H1 (cell line): ENCODE measurements around the gene AMPD3. TPM values are rescaled to one million over a fixed set of nuclear protein-coding genes. Genes with fewer than 3 reads are reported as not detected.

Source experiments
- CTCF ChIA-PET: fragments of 300-600 bp; sonication (Branson Sonifier 250); formaldehyde crosslinking; loops from one replicate; lab custom pipeline; 2021; ENCODE audit not compliant: partially characterized antibody; lab: Charles Lee
- POLR2A ChIA-PET: fragments of 300-600 bp; sonication (Branson Sonifier 250); formaldehyde crosslinking; loops from one replicate; lab custom pipeline; 2021; ENCODE audit warnings: inconsistent platforms; ENCODE audit not compliant: partially characterized antibody; lab: Charles Lee
- DNase-seq, 2 experiments: peaks; one replicate each; pipeline versions ENCODE4 v3.0.0 to v3.0.0-alpha.2; 2010 to 2022; ENCODE audit warnings: low spot score in 2 of 2, low read depth in 1 of 2, mixed read lengths in 1 of 2
- FAIRE-seq: peaks from 2 replicates; lab custom pipeline; 2011; peaks lifted over from hg19 to GRCh38; lab: Jason Lieb, UNC
- H2AFZ ChIP-seq: 2 replicates; pipeline ENCODE4 v1.8.1; 2012; ENCODE audit warnings: low read length, inconsistent platforms
- H2AK5ac ChIP-seq: 2 replicates; pipeline ENCODE4 v1.6.1; 2013; ENCODE audit warnings: low read depth, low read length
- H2BK120ac ChIP-seq: replicated peaks from 2 replicates; pipeline ENCODE3; 2013; ENCODE audit warnings: low read depth, low read length, inconsistent platforms
- H2BK12ac ChIP-seq: 2 replicates; pipeline ENCODE4 v1.6.1; 2013; ENCODE audit warnings: low read depth, low read length
- H2BK15ac ChIP-seq: 2 replicates; pipeline ENCODE4 v1.6.1; 2013; ENCODE audit warnings: low read length
- H2BK20ac ChIP-seq: 2 replicates; pipeline ENCODE4 v1.6.1; 2013; ENCODE audit warnings: low read length
- H2BK5ac ChIP-seq: 2 replicates; pipeline ENCODE4 v1.6.1; 2013; ENCODE audit warnings: low read depth, low read length
- H3K14ac ChIP-seq: 2 replicates; pipeline ENCODE4 v1.6.1; 2013; ENCODE audit warnings: inconsistent platforms; ENCODE audit not compliant: insufficient read length
- H3K18ac ChIP-seq: 2 replicates; pipeline ENCODE4 v1.6.1; 2013; ENCODE audit warnings: low read length; ENCODE audit errors: extremely low read depth
- H3K23ac ChIP-seq: 2 replicates; pipeline ENCODE4 v1.6.1; 2013; ENCODE audit warnings: inconsistent platforms; ENCODE audit not compliant: insufficient read length
- H3K23me2 ChIP-seq: 2 replicates; pipeline ENCODE4 v1.6.1; 2013; ENCODE audit warnings: low read depth, low read length
- H3K27ac ChIP-seq: 2 replicates; pipeline ENCODE4 v1.6.1; 2011; ENCODE audit warnings: low read depth, low read length, inconsistent platforms
- H3K27me3 ChIP-seq, 4 experiments: replicated peaks in 1 of 4; 1 replicate in 1 of 4; 2 replicates in 3 of 4; pipeline versions ENCODE4 v1.6.1 to v1.8.1; 2011 to 2013; ENCODE audit warnings: low read length in 3 of 4, mild to moderate bottlenecking in 3 of 4, inconsistent platforms in 2 of 4, mixed read lengths in 2 of 4, moderate library complexity in 1 of 4; ENCODE audit not compliant: control insufficient read depth in 3 of 4, insufficient read depth in 3 of 4; ENCODE audit errors: extremely low read depth in 1 of 4
- H3K36me3 ChIP-seq, 4 experiments: 2 replicates each; pipeline versions ENCODE4 v1.6.1 to v1.8.1; 2011 to 2013; ENCODE audit warnings: mild to moderate bottlenecking in 4 of 4, low read length in 3 of 4, moderate library complexity in 2 of 4, control low read depth in 1 of 4, inconsistent platforms in 1 of 4; ENCODE audit not compliant: insufficient read depth in 4 of 4, control insufficient read depth in 2 of 4
- H3K4ac ChIP-seq: replicated peaks from 2 replicates; pipeline ENCODE3; 2013; ENCODE audit warnings: low read length, low read depth, mixed read lengths, inconsistent platforms; ENCODE audit not compliant: insufficient read length
- H3K4me1 ChIP-seq, 4 experiments: replicated peaks in 1 of 4; 1 replicate in 1 of 4; 2 replicates in 3 of 4; pipeline versions ENCODE4 v1.6.1 to v1.8.1; 2011 to 2013; ENCODE audit warnings: low read length in 3 of 4, inconsistent platforms in 2 of 4, mixed read lengths in 1 of 4; ENCODE audit not compliant: insufficient read depth in 4 of 4, control insufficient read depth in 3 of 4
- H3K4me2 ChIP-seq, 2 experiments: 2 replicates each; pipeline versions ENCODE4 v1.6.1 to v1.8.1; 2011 to 2013; ENCODE audit warnings: low read depth in 2 of 2, low read length in 2 of 2, control low read depth in 1 of 2, inconsistent platforms in 1 of 2, mild to moderate bottlenecking in 1 of 2; ENCODE audit not compliant: insufficient read depth in 1 of 2
- H3K4me3 ChIP-seq, 4 experiments: fragments of 200-600, 300-600 bp in 1 of 4; sonication (generic), shearing (Covaris generic), sonication (Bioruptor Twin) in 1 of 4; 2 replicates each; pipeline versions ENCODE4 v1.5.1 to v1.8.1; 2011 to 2016; ENCODE audit warnings: low read length in 4 of 4, low read depth in 3 of 4, control low read depth in 2 of 4, inconsistent platforms in 2 of 4, mild to moderate bottlenecking in 2 of 4, mixed read lengths in 1 of 4, moderate library complexity in 1 of 4; ENCODE audit not compliant: insufficient read depth in 2 of 4; ENCODE audit errors: extremely low read depth in 1 of 4
- H3K56ac ChIP-seq: replicated peaks from 2 replicates; pipeline ENCODE3; 2013; ENCODE audit warnings: low read depth, mild to moderate bottlenecking, mixed read lengths, low read length, inconsistent platforms; ENCODE audit not compliant: insufficient read length
- H3K79me1 ChIP-seq: 2 replicates; pipeline ENCODE4 v1.6.1; 2013; ENCODE audit warnings: low read depth, low read length, control low read depth
- H3K79me2 ChIP-seq, 2 experiments: 2 replicates each; pipeline versions ENCODE4 v1.6.1 to v1.8.1; 2012 to 2013; ENCODE audit warnings: low read length in 2 of 2, mild to moderate bottlenecking in 2 of 2, inconsistent platforms in 1 of 2; ENCODE audit not compliant: insufficient read depth in 2 of 2, control insufficient read depth in 1 of 2
- H3K9ac ChIP-seq, 4 experiments: replicated peaks in 1 of 4; 1 replicate in 1 of 4; 2 replicates in 3 of 4; pipeline versions ENCODE4 v1.6.1 to v1.8.1; 2011 to 2013; ENCODE audit warnings: low read depth in 3 of 4, low read length in 3 of 4, control low read depth in 2 of 4, mild to moderate bottlenecking in 2 of 4, moderate library complexity in 2 of 4, inconsistent platforms in 1 of 4; ENCODE audit errors: extremely low read depth in 1 of 4
- H3K9me3 ChIP-seq, 2 experiments: 2 replicates each; pipeline versions ENCODE4 v1.6.1 to v1.8.1; 2012 to 2013; ENCODE audit warnings: mild to moderate bottlenecking in 2 of 2, moderate library complexity in 2 of 2, control low read depth in 1 of 2, inconsistent platforms in 1 of 2, low read depth in 1 of 2, low read length in 1 of 2, mixed read lengths in 1 of 2; ENCODE audit not compliant: insufficient read depth in 2 of 2
- H4K20me1 ChIP-seq, 2 experiments: replicated peaks in 1 of 2; 2 replicates each; pipeline versions ENCODE3 to v1.8.1; 2011 to 2013; ENCODE audit warnings: inconsistent platforms in 2 of 2, low read length in 2 of 2, mild to moderate bottlenecking in 1 of 2; ENCODE audit not compliant: insufficient read depth in 2 of 2, control insufficient read depth in 1 of 2
- H4K5ac ChIP-seq: 2 replicates; pipeline ENCODE4 v1.6.1; 2013; ENCODE audit warnings: low read length, low read depth, mixed read lengths, inconsistent platforms; ENCODE audit not compliant: insufficient read length
- H4K8ac ChIP-seq: 2 replicates; pipeline ENCODE4 v1.8.0; 2013; ENCODE audit warnings: mild to moderate bottlenecking, moderate library complexity, low read length, inconsistent platforms; ENCODE audit not compliant: insufficient read depth; ENCODE audit errors: extremely low read depth
- H4K91ac ChIP-seq: replicated peaks from 2 replicates; pipeline ENCODE3; 2013; ENCODE audit warnings: low read length, mixed read lengths, inconsistent platforms; ENCODE audit not compliant: insufficient read length
- ASH2L ChIP-seq: fragments of 200-600, 300-600 bp; sonication (generic); IDR thresholded peaks from one replicate; pipeline ENCODE4 v1.7.1; 2017; ENCODE audit warnings: low read length
- EZH2 ChIP-seq: fragments of 200-600 bp; sonication (generic); IDR thresholded peaks from 2 replicates; pipeline ENCODE4 v1.7.1; 2012; ENCODE audit warnings: low read depth, mild to moderate bottlenecking, moderate library complexity, low read length, inconsistent platforms; ENCODE audit not compliant: severe bottlenecking
- FOSL1 ChIP-seq: IDR thresholded peaks from 2 replicates; pipeline ENCODE4 v1.6.1; 2011; ENCODE audit warnings: mild to moderate bottlenecking, low read depth, low read length, moderate library complexity; ENCODE audit not compliant: insufficient read depth
- WGBS, 2 experiments: shearing (Covaris generic) in 1 of 2; methylation state at CpG; one replicate each; pipeline versions ENCODE4 v1.1.6 to v1.1.7; 2013 to 2015; ENCODE audit warnings: low lambda C conversion rate in 2 of 2, mixed read lengths in 2 of 2, inconsistent platforms in 1 of 2, low coverage in 1 of 2, missing lambda C conversion rate in 1 of 2; ENCODE audit not compliant: insufficient replicate concordance in 2 of 2, insufficient coverage in 1 of 2, insufficient read length in 1 of 2; ENCODE audit errors: extremely low coverage in 1 of 2, missing lambda C conversion rate in 1 of 2; 5-methylcytosine and 5-hydroxymethylcytosine counted together
- polyA plus RNA-seq, 7 experiments: library from polyadenylated mRNA; depleted of rRNA in 3 of 7; stranded (reverse) in 5 of 7; unstranded in 2 of 7; fragments of >200 nt in 5 of 7; fragments of 200-250 nt in 2 of 7; gene quantifications; 1 replicate in 5 of 7; 2 replicates in 1 of 7; 4 replicates in 1 of 7; pipeline versions ENCODE4 v1.2.1 to v1.2.3, GENCODE V29; 2011 to 2013; ENCODE audit warnings: missing spikeins in 2 of 7, mixed read lengths in 2 of 7
- total RNA-seq: library from RNA; stranded (reverse); fragmentation: NEBNext Ultra II Directional; extraction: Animal tissue kit (Norgen Biotek cat#: 25700); gene quantifications from 2 replicates; pipeline ENCODE4 v1.2.1, GENCODE V29; 2021

AMPD3 gene
- total and polyA plus RNA-seq, 2 of the 8 experiments (the other 6 are each of a cell fraction or from before 2014, with no cell fraction given) = 4.0 to 6.3 TPM

DNA sequence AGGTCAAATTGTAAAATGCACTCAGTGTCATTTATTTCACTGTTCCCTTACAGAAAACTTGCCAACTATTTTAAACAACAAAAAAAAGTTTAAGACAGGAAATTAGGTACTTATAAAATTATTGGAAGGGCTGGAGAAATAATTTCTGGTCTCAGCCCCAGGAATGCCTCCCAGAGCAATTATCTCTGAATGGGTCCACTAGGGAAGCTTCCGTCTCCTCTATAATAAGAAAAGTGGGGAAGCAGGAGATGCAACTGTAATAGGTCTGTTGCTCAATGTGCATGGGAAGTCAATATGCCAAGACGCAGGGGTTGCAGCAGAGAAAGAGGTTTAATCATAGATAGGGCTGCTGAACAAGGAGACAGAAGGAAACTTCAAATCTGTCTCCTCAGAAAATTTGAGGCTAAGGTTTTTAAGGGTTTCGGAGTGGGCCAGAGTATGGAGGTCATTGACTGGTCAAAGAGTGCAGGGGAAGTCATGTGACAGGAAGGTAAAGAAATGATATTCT, 96.8 kb downstream of the AMPD3 start:
- Histone ChIP-seq H3K79me2 (no peaks in the 10 kb centered on the region), H3K4ac (no peak overlapping the region), H3K4me3 (no peak overlapping the region), H4K20me1 (no peaks in the 10 kb centered on the region), H3K18ac (no peak overlapping the region), H3K27me3 (no peaks in the 10 kb centered on the region; a peak in 1 of 7 replicates), H3K9ac (no peak overlapping the region), H2AK5ac (no peak overlapping the region), H3K36me3 (no peaks in the 10 kb centered on the region), H3K27ac (no peak overlapping the region), H3K4me2 (no peak overlapping the region), H2BK12ac (no peak overlapping the region), H3K56ac (no peak overlapping the region), H2BK5ac (no peak overlapping the region), H3K4me1 (peaks cover 0 to 9% (median 2%) of the 10 kb centered on the region in 4 experiments; a peak in 3 of 7 replicates), H4K8ac (no peak overlapping the region), H3K79me1 (no peaks in the 10 kb centered on the region), H2AFZ (no peak overlapping the region), H2BK15ac (no peak overlapping the region), H3K23ac (no peak overlapping the region), H3K14ac (no peak overlapping the region), H3K23me2 (no peaks in the 10 kb centered on the region), H3K9me3 (no peaks in the 10 kb centered on the region), H4K91ac (no peak overlapping the region), H4K5ac (no peak overlapping the region), H2BK20ac (no peak overlapping the region), H2BK120ac (no peak overlapping the region)
- FAIRE-seq (no peak), DNase-seq (no peak)
- POLR2A ChIA-PET = interaction anchor here (1.6 to 2.6 kb wide), 2 partner anchors 8 to 11 kb away, joined by 3 to 7 read pairs; partner anchors contain the start of gene RNF141
- CTCF ChIA-PET = interaction anchor here (1.6 kb wide), 1 partner anchor 36 kb away, joined by 4 read pairs; no protein-coding TSS in a partner anchor
- WGBS, 2 experiments = 96% methylated on average over 3 of the region's 3 CpGs; no CpG with 5 or more reads in 1 of the 2 experiments
- TF ChIP-seq EZH2 = no peak
- TF ChIP-seq ASH2L = no peak
- TF ChIP-seq FOSL1 = no peak
